K562 (cell line): ENCODE measurements around the gene KRR1. TPM values are rescaled to one million over a fixed set of nuclear protein-coding genes. Genes with fewer than 3 reads are reported as not detected.

Experiments
- ARNT ChIP-seq, 2 experiments: fragments of 450-650 bp; IDR thresholded peaks; 2 replicates each; pipeline ENCODE4 v1.6.1; 2016; ENCODE audit warnings: mild to moderate bottlenecking in 1 of 2
- CLOCK ChIP-seq: fragments of 250-450 bp; sonication (Bioruptor Pico); IDR thresholded peaks from 2 replicates; pipeline ENCODE4 v1.4.0; 2020; ENCODE audit warnings: mild to moderate bottlenecking, moderate library complexity, borderline replicate concordance
- CTCF ChIP-seq, 3 experiments: IDR thresholded peaks in 2 of 3; conservative IDR thresholded peaks in 1 of 3; 2 replicates each; pipeline ENCODE4 v1.5.1; 2011 to 2012; ENCODE audit warnings: low read length in 3 of 3, mild to moderate bottlenecking in 3 of 3, control low read depth in 2 of 3, improper control_type of control experiment in 1 of 3, inconsistent platforms in 1 of 3, low read depth in 1 of 3, mixed read lengths in 1 of 3, moderate library complexity in 1 of 3; ENCODE audit not compliant: insufficient read depth in 2 of 3
- MGA ChIP-seq: fragments of 450-650 bp; IDR thresholded peaks from 2 replicates; pipeline ENCODE4 v1.6.1; 2016; ENCODE audit warnings: mild to moderate bottlenecking, moderate library complexity
- NEUROD1 ChIP-seq: fragments of 150-350 bp; IDR thresholded peaks from 2 replicates; pipeline ENCODE4 v1.6.1; 2014; ENCODE audit warnings: borderline replicate concordance, low read length, low read depth; ENCODE audit not compliant: partially characterized antibody
- NFRKB ChIP-seq: fragments of 450-650 bp; IDR thresholded peaks from 2 replicates; pipeline ENCODE4 v1.6.1; 2016; ENCODE audit warnings: low read depth
- RNF2 ChIP-seq: sonication (generic); IDR thresholded peaks from 2 replicates; pipeline ENCODE4 v1.6.1; 2016
- RUNX1 ChIP-seq: sonication (generic); IDR thresholded peaks from 2 replicates; pipeline ENCODE4 v1.6.1; 2016; ENCODE audit warnings: antibody characterized with exemption, low read depth
- U2AF1 ChIP-seq: fragments of 200-400 bp; formaldehyde crosslinking; optimal IDR thresholded peaks from 2 replicates; pipeline ENCODE3; 2017; ENCODE audit warnings: mild to moderate bottlenecking, low read depth, low read length, moderate library complexity
- ZNF778 ChIP-seq: fragments of 450-650 bp; formaldehyde crosslinking; IDR thresholded peaks from 2 replicates; pipeline ENCODE4 v1.4.0; 2020; ENCODE audit warnings: mild to moderate bottlenecking, moderate library complexity
- polyA plus RNA-seq, 8 experiments: library from polyadenylated mRNA; depleted of rRNA in 4 of 8; stranded (reverse) in 5 of 8; unstranded in 3 of 8; fragments of >200 nt; fragmentation: Nextera tagmentation in 2 of 8; fragmentation: Illumina TruSeq in 1 of 8; extraction: Ambion mirVana in 2 of 8; extraction: Trizol in 1 of 8; gene quantifications; 2 replicates each; pipeline versions ENCODE4 v1.2.1 to v1.2.3, GENCODE V29; 2011 to 2014; ENCODE audit warnings: inconsistent platforms in 1 of 8, missing spikeins in 1 of 8
- total RNA-seq, 7 experiments: library from RNA; depleted of rRNA in 6 of 7; stranded (reverse); fragments of >200 nt in 6 of 7; fragmentation: Illumina TruSeq in 2 of 7; extraction: Trizol in 2 of 7; gene quantifications; 2 replicates each; pipeline versions ENCODE4 v1.2.1 to v1.2.3, GENCODE V29; 2011 to 2021; ENCODE audit warnings: low replicate concordance in 1 of 7

The KRR1 gene
- total and polyA plus RNA-seq, 9 of the 15 experiments (the other 6 are each of a cell fraction or from before 2014, with no cell fraction given), result 42.6 to 102 (median 61.0) TPM

- peak; percentile 93 for TF ChIP-seq NFRKB
- peak; percentile 79 for TF ChIP-seq NEUROD1
- peak in 1 of 3 experiments; percentile 2; a peak in 1 of 6 replicates for TF ChIP-seq CTCF (IDR thresholded peaks at IDR 0.05 in 2 of 3, conservative IDR thresholded peaks at IDR 0.05 in 1 of 3; ENCODE audit: insufficient read depth in 2 of 3, low read depth in 1 of 3, low read length in 3 of 3)
- no peak for TF ChIP-seq RUNX1
- TF ChIP-seq U2AF1, result no peak
- peak; percentile 94 for TF ChIP-seq MGA
- TF ChIP-seq ZNF778 (CRISPR knock-in tag), result no peak
- TF ChIP-seq CLOCK, result no peak
- peak; percentile 87 to 89 for TF ChIP-seq ARNT (IDR thresholded peaks at IDR 0.05)
- peak; percentile 95 for TF ChIP-seq RNF2
These were observed at the start of gene KRR1 (continued) for GRCh38 chr12:75511116-75512048.
